Osteocyte (in vitro differentiated cells): Measurements from ENCODE around the gene TMEM95. TPM values are rescaled to one million over a fixed set of nuclear protein-coding genes. Genes with fewer than 3 reads are reported as not detected.
A peak's percentile ranks its signal among the peaks of the same experiment; 100 is the strongest.

Experiments
- DNase-seq: peaks from one replicate; pipeline ENCODE4 v3.0.0; 2021; ENCODE audit warnings: mixed read lengths; ENCODE audit not compliant: unreplicated experiment; ENCODE audit errors: extremely low spot score
- H3K27ac Mint-ChIP-seq: one replicate; pipeline ENCODE4 v1.8.0; 2021; ENCODE audit warnings: mild to moderate bottlenecking, mixed read lengths; ENCODE audit not compliant: unreplicated experiment
- H3K27me3 Mint-ChIP-seq: one replicate; pipeline ENCODE4 v1.8.0; 2021; ENCODE audit warnings: mixed read lengths; ENCODE audit not compliant: unreplicated experiment
- H3K36me3 Mint-ChIP-seq: one replicate; pipeline ENCODE4 v1.8.0; 2021; ENCODE audit warnings: mixed read lengths; ENCODE audit not compliant: unreplicated experiment
- H3K4me1 Mint-ChIP-seq: one replicate; pipeline ENCODE4 v1.8.0; 2021; ENCODE audit warnings: mixed read lengths; ENCODE audit not compliant: unreplicated experiment
- H3K4me3 Mint-ChIP-seq: one replicate; pipeline ENCODE4 v1.8.0; 2021; ENCODE audit warnings: mild to moderate bottlenecking, moderate library complexity, mixed read lengths; ENCODE audit not compliant: unreplicated experiment
- H3K9me3 Mint-ChIP-seq: one replicate; pipeline ENCODE4 v1.8.0; 2021; ENCODE audit warnings: mixed read lengths; ENCODE audit not compliant: unreplicated experiment
- CTCF ChIP-seq: fragments of 200-600 bp; sonication (generic); IDR thresholded peaks from 2 replicates; pipeline ENCODE4 v1.5.0; 2021; ENCODE audit warnings: antibody characterized with exemption, mild to moderate bottlenecking, moderate library complexity
- total RNA-seq: library from RNA; stranded (reverse); gene quantifications from 2 replicates; pipeline ENCODE4 v1.2.1, GENCODE V29; 2021

TMEM95 gene
- total RNA-seq, 1 donor from 2014 or later: not detected

DNA sequence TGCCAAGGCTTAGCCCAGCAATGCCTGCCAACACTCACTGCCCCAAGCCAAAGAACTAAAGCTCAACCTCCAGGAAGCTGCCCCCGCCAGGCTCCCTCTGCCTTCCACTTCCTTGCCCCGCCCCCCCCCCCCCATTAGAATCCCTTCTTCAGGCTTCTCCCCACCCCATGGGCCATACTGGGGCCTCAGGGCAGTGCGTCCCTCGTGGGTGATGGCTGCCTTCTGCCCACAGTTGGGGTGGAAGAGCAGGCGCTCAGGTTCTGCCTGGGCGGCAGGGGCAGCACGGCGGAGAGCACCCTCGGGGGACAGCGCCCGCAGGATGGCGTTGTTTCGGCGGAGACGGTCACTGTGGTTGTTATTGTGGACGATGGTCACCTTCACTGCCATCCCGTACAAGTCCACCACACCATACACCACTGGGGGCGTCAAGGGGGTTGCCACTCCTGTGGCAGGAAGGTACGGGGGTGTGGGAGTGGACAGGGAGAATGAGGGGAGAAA is 29.9 kb upstream of the TMEM95 start:
- no peaks in the 10 kb centered on the region for H3K27me3 Mint-ChIP-seq
- no peak for DNase-seq
- H3K4me3 Mint-ChIP-seq: no peak overlapping the region
- H3K9me3 Mint-ChIP-seq: no peaks in the 10 kb centered on the region
- no peak overlapping the region for H3K27ac Mint-ChIP-seq
- no peak for TF ChIP-seq CTCF
- H3K4me1 Mint-ChIP-seq: peaks cover 15% of the 10 kb centered on the region
- peaks cover 12% of the 10 kb centered on the region for H3K36me3 Mint-ChIP-seq

GRCh38 chr17:7326186-7326585 is 28.8 kb upstream of the TMEM95 start:
- no peaks in the 10 kb centered on the region for H3K9me3 Mint-ChIP-seq
- H3K27me3 Mint-ChIP-seq: no peaks in the 10 kb centered on the region
- H3K4me3 Mint-ChIP-seq: no peak overlapping the region
- peaks cover 15% of the 10 kb centered on the region for H3K4me1 Mint-ChIP-seq
- TF ChIP-seq CTCF: no peak
- no peak for DNase-seq
- peaks cover 9% of the 10 kb centered on the region for H3K36me3 Mint-ChIP-seq
- no peak overlapping the region for H3K27ac Mint-ChIP-seq

GRCh38 chr17:7327056-7327455 is 27.9 kb upstream of the TMEM95 start:
- H3K27me3 Mint-ChIP-seq: no peaks in the 10 kb centered on the region
- H3K27ac Mint-ChIP-seq: no peak overlapping the region
- no peaks in the 10 kb centered on the region for H3K9me3 Mint-ChIP-seq
- peaks cover 15% of the 10 kb centered on the region for H3K4me1 Mint-ChIP-seq
- no peak overlapping the region for H3K4me3 Mint-ChIP-seq
- DNase-seq: no peak
- H3K36me3 Mint-ChIP-seq: peaks cover 4% of the 10 kb centered on the region
- TF ChIP-seq CTCF: no peak

DNA sequence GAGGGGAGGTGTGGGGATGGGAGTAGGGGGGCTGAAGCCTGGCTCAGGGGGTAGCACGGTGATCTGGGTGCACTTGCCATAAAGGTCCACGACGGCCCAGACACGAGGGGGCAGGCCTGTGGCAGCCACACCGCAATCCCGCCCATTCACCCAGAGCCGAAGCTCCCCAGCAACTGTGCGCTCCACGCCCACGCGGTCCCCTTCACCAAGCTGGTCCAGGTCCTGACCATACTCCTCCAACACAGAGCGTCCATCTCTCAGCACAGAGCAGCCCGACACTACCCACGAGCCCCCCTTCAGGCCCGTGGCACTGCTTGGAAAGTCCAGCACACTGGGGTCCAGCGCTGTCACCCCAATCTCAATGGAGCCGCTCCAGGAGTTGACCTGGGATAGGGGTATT is 27.5 kb upstream of the TMEM95 start:
- Mint-ChIP-seq H3K4me1 (peaks cover 15% of the 10 kb centered on the region), H3K27ac (no peak overlapping the region), H3K27me3 (no peaks in the 10 kb centered on the region), H3K4me3 (peak overlapping the region; percentile 92), H3K9me3 (no peaks in the 10 kb centered on the region), H3K36me3 (peaks cover 4% of the 10 kb centered on the region)
- no peak for DNase-seq
- no peak for TF ChIP-seq CTCF

DNA sequence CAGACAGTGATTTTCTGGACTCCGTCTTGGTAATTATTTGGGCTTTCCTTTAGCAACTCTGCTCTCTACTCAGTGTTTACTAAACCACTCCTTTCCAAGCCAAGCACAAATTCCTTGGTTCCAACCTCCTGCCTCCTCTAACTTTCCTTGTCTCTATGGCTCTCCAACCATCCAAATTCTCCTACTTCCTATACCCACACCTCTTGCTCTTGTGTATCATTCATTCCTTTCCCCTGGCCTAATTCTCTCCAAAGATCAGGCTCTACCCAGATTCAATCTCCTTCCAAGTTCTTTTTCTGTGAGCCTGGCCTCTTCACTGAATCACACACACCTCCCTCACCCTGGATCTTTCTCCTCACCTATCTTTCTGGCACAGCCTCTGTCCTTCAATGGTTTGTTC is 26.9 kb upstream of the TMEM95 start:
- Mint-ChIP-seq H3K27ac (peak overlapping the region; percentile 91), H3K4me3 (peak overlapping the region; percentile 92), H3K36me3 (peaks cover 4% of the 10 kb centered on the region), H3K27me3 (no peaks in the 10 kb centered on the region), H3K9me3 (no peaks in the 10 kb centered on the region), H3K4me1 (peaks cover 15% of the 10 kb centered on the region)
- no peak for TF ChIP-seq CTCF
- no peak for DNase-seq
